ENCODE measurements around the gene PHLDA3.

The PHLDA3 gene

GRCh38 chr1:201436969-201437368, 32.0 kb downstream of the PHLDA3 start:
- no peak overlapping the region for H3K4me3 ChIP-seq (ENCODE audit: low read depth, low read length)
- in situ Hi-C loops (cut with HindIII; ENCODE audit: low sequenced_read_pairs): no loop called here
- no peak for DNase-seq (ENCODE audit: low read depth)
- TF ChIP-seq, protein P1, sequence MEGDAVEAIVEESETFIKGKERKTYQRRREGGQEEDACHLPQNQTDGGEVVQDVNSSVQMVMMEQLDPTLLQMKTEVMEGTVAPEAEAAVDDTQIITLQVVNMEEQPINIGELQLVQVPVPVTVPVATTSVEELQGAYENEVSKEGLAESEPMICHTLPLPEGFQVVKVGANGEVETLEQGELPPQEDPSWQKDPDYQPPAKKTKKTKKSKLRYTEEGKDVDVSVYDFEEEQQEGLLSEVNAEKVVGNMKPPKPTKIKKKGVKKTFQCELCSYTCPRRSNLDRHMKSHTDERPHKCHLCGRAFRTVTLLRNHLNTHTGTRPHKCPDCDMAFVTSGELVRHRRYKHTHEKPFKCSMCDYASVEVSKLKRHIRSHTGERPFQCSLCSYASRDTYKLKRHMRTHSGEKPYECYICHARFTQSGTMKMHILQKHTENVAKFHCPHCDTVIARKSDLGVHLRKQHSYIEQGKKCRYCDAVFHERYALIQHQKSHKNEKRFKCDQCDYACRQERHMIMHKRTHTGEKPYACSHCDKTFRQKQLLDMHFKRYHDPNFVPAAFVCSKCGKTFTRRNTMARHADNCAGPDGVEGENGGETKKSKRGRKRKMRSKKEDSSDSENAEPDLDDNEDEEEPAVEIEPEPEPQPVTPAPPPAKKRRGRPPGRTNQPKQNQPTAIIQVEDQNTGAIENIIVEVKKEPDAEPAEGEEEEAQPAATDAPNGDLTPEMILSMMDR (IDR thresholded peaks at IDR 0.05; ENCODE audit: low read depth, low read length, missing control alignments): no peak

GRCh38 chr1:201436393-201436792, 32.6 kb downstream of the PHLDA3 start:
- no peak for DNase-seq (ENCODE audit: low read depth)
- H3K4me3 ChIP-seq (ENCODE audit: low read depth, low read length): no peak overlapping the region
- in situ Hi-C loops (cut with HindIII; ENCODE audit: low sequenced_read_pairs): no loop called here
- TF ChIP-seq, protein P1 (IDR thresholded peaks at IDR 0.05; ENCODE audit: low read depth, low read length, missing control alignments): peak; percentile 20

DNA sequence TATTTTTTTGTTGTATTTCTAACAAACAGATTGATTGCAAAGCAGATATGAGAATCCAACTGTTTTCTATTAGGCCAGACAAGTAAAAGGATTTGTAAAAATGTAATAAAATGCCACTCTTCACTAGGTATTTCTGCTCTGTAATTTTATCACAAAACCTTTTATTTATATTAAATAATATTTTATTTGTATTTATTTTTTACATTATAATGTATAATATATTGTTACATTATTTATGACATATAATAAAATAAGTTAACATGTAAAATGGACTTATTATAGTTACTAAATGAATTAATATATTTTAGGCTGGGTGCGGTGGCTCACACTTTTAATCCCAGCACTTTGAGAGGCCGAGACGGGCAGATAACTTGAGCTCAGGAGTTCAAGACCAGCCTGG, 34.7 kb downstream of the PHLDA3 start:
- in situ Hi-C loops (cut with HindIII; ENCODE audit: low sequenced_read_pairs): no loop called here

DNA sequence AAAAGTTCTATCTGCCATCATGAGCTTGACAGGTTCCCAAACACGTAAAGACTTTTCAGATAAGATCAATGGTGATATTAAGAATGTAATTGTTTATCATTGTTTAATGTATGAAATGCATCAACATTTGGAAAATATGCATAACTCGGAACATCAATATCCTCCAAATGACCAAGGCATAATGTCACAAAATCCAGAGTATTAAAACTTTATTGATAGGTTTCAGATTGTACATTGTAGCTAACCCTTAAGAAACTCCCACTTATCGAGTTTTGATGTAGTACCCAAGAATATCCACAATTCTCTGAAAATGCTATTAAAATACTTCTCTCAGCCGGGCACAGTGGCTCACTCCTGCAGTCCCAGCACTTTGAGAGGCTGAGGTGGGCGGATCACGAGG, 35.4 kb downstream of the PHLDA3 start:
- TF ChIP-seq, protein P1 (IDR thresholded peaks at IDR 0.05; ENCODE audit: low read depth, low read length, missing control alignments): no peak
- no peak for DNase-seq (ENCODE audit: low read depth)
- in situ Hi-C loops (cut with HindIII; ENCODE audit: low sequenced_read_pairs): no loop called here
- no peak overlapping the region for H3K4me3 ChIP-seq (ENCODE audit: low read depth, low read length)

More for the DNA sequence above, 34.7 kb downstream of the PHLDA3 start:
- TF ChIP-seq, protein P1 (IDR thresholded peaks at IDR 0.05; ENCODE audit: low read depth, low read length, missing control alignments): no peak
- DNase-seq (ENCODE audit: low read depth): no peak
- no peak overlapping the region for H3K4me3 ChIP-seq (ENCODE audit: low read depth, low read length)

- in situ Hi-C loops (cut with HindIII; ENCODE audit: low sequenced_read_pairs): no loop called here
- TF ChIP-seq, protein P1 (IDR thresholded peaks at IDR 0.05; ENCODE audit: low read depth, low read length, missing control alignments): no peak
- no peak overlapping the region for H3K4me3 ChIP-seq (ENCODE audit: low read depth, low read length)
- no peak for DNase-seq (ENCODE audit: low read depth)
These were observed 38.2 kb downstream of the PHLDA3 start for GRCh38 chr1:201430776-201431175.

DNA sequence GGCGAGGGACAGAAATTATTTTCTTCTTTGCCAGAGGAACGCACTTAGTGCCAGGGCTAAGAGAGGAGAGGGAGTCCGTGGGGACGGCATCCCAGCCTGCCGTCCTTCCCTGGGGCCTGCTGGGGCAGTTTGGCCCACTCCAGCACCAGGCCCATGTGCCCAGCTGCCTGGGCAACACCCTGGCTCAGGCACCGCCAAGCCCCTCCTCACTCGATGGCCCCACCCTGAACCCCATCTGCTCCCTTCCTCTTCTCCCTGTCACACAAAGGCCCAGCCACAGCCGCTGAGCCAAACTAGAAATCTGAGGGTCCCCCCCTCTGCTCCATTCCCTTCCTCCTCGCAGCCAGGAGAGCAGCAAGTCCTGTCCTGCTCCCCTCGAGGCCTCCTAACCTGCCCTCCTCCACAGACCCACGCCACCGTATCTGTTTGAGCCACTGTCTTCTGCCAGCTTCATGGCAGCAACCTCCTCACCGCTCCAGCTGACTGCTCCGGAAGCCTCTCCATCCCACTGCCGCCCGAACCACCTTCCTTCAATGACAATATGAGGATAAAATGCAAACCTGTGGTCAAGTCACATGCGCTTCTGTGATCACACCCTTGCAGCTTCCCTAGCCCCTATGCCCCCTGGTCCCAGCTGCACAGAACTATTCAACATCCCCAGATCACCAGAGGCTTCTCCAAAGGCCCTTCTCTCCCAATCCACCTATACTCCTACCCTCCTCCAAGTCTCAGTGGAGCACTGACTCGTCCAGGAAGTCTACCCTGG, 39.1 kb downstream of the PHLDA3 start:
- no peak for DNase-seq (ENCODE audit: low read depth)
- in situ Hi-C loops (cut with HindIII; ENCODE audit: low sequenced_read_pairs): no loop called here
- TF ChIP-seq, protein P1 (IDR thresholded peaks at IDR 0.05; ENCODE audit: low read depth, low read length, missing control alignments): no peak
- H3K4me3 ChIP-seq (ENCODE audit: low read depth, low read length): no peak overlapping the region
